ENCODE measurements around the gene RPS6KA2.
"Not testable (repeated sequence)": the region's sequence is repeated elsewhere in the genome, so short reads cannot be mapped to it uniquely, and the experiment has no call there.

Gene RPS6KA2

GRCh38 chr6:166370489-166370888 is 256.6 kb downstream of the RPS6KA2 start:
- DNase-seq (ENCODE audit: low spot score): no peak

- no peak for DNase-seq (ENCODE audit: low spot score)
Observed at GRCh38 chr6:166369782-166370181, 257.3 kb downstream of the RPS6KA2 start.

GRCh38 chr6:166366921-166367320 is 260.1 kb downstream of the RPS6KA2 start:
- no peak for DNase-seq (ENCODE audit: low spot score)

GRCh38 chr6:166365806-166366205 is 261.2 kb downstream of the RPS6KA2 start:
- DNase-seq (ENCODE audit: low spot score): no peak

- DNase-seq (ENCODE audit: low spot score): no peak
Observed at GRCh38 chr6:166365221-166365620, 261.8 kb downstream of the RPS6KA2 start.

GRCh38 chr6:166364456-166364855 is 262.6 kb downstream of the RPS6KA2 start:
- DNase-seq (ENCODE audit: low spot score): no peak

GRCh38 chr6:166362427-166362826 is 264.6 kb downstream of the RPS6KA2 start:
- not testable (repeated sequence) for DNase-seq (ENCODE audit: low spot score)

- no peak for DNase-seq (ENCODE audit: low spot score)
Observed at GRCh38 chr6:166361077-166361429, 266.0 kb downstream of the RPS6KA2 start.

- DNase-seq (ENCODE audit: low spot score): no peak
Observed at GRCh38 chr6:166360243-166361076, 266.6 kb downstream of the RPS6KA2 start.
